ENCODE data around the gene S1PR3.

The S1PR3 gene

GRCh38 chr9:88971131-88971960 lies 19.9 kb upstream of the S1PR3 start:
- no peak overlapping the region for H3K27ac ChIP-seq
- no peak for TF ChIP-seq CTCF (IDR thresholded peaks at IDR 0.05)
- TF ChIP-seq ZFX (IDR thresholded peaks at IDR 0.05; ENCODE audit: borderline replicate concordance): no peak

GRCh38 chr9:88972401-88972800 lies 18.9 kb upstream of the S1PR3 start:
- TF ChIP-seq CTCF (IDR thresholded peaks at IDR 0.05): no peak
- no peak for TF ChIP-seq ZFX (IDR thresholded peaks at IDR 0.05; ENCODE audit: borderline replicate concordance)
- no peak overlapping the region for H3K27ac ChIP-seq

- H3K27ac ChIP-seq: no peak overlapping the region
- TF ChIP-seq CTCF (IDR thresholded peaks at IDR 0.05) (no peak), ZFX (IDR thresholded peaks at IDR 0.05; ENCODE audit: borderline replicate concordance) (no peak)
Observed at GRCh38 chr9:88973281-88974045, 17.8 kb upstream of the S1PR3 start.

GRCh38 chr9:88974641-88975040 lies 16.6 kb upstream of the S1PR3 start:
- TF ChIP-seq ZFX (IDR thresholded peaks at IDR 0.05; ENCODE audit: borderline replicate concordance) (no peak), CTCF (IDR thresholded peaks at IDR 0.05) (no peak)
- H3K27ac ChIP-seq: no peak overlapping the region

- no peak for TF ChIP-seq ZFX (IDR thresholded peaks at IDR 0.05; ENCODE audit: borderline replicate concordance)
- TF ChIP-seq CTCF (IDR thresholded peaks at IDR 0.05): no peak
- no peak overlapping the region for H3K27ac ChIP-seq
Observed at GRCh38 chr9:88975966-88976889, 15.0 kb upstream of the S1PR3 start.

- TF ChIP-seq CTCF (IDR thresholded peaks at IDR 0.05) (no peak), ZFX (IDR thresholded peaks at IDR 0.05; ENCODE audit: borderline replicate concordance) (no peak)
- no peak overlapping the region for H3K27ac ChIP-seq
Observed at GRCh38 chr9:88976890-88977257, 14.4 kb upstream of the S1PR3 start.

Data from 22Rv1 (cell line).